LoVo (cell line): ENCODE measurements around the gene TPP1.

Experiments used
- DNase-seq: peaks from one replicate; pipeline ENCODE4 v3.0.0-alpha.2; 2016; ENCODE audit warnings: low spot score

TPP1 gene

GRCh38 chr11:6646918-6647679, 27.9 kb upstream of the TPP1 start:
- DNase-seq: no peak

GRCh38 chr11:6646576-6646917, 27.3 kb upstream of the TPP1 start:
- DNase-seq: no peak

GRCh38 chr11:6646071-6646470, 26.8 kb upstream of the TPP1 start:
- no peak for DNase-seq

- DNase-seq: no peak
Measured at GRCh38 chr11:6642957-6643356, 23.7 kb upstream of the TPP1 start.

GRCh38 chr11:6640985-6641701, 21.9 kb upstream of the TPP1 start:
- DNase-seq: no peak

GRCh38 chr11:6640036-6640984, 21.1 kb upstream of the TPP1 start:
- DNase-seq: no peak

- DNase-seq: no peak
Measured at GRCh38 chr11:6638429-6638828, 19.2 kb upstream of the TPP1 start.

GRCh38 chr11:6637871-6638270, 18.6 kb upstream of the TPP1 start:
- no peak for DNase-seq

DNA sequence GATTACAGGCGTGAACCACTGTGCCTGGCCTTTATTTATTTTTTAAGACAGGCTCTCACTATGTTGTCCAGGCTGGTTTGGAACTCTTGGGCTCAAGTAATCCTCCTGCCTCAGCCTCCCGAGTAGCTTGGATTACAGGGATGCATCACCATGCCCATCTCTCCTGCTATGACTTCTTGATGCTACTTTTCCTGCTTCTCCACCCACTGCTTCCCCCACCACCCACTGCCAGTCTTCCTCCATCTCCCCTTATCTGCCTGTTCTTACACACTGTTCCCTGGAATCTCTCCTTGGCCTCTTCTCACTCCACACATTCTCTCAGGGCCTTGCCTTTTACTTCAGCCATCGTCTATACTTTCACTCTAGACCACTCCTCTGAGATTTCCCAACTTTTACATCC, 17.3 kb upstream of the TPP1 start:
- no peak for DNase-seq

- DNase-seq: peak; percentile 58
Measured at GRCh38 chr11:6635082-6635932, 16.1 kb upstream of the TPP1 start.

DNA sequence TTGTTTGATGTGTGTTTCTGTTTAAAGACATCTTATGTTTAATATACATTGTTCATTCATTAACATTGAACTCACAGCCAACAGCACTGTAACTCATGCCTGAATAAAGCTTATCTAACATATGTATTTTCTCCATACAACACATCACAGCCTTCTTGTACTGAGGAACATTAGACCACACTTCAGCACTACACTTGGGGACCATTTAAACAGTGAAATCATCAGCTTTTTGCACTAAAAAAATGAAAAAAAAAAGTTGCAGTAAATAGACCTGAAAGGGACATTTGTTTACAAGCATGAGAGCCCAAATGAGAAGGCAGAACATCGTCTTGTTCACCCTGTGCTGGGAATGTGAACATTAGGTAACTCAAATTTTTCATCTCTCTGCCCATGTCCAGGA, 15.3 kb upstream of the TPP1 start:
- DNase-seq: no peak

- DNase-seq: no peak
Measured at GRCh38 chr11:6633422-6634408, 14.5 kb upstream of the TPP1 start.

- no peak for DNase-seq
Measured at GRCh38 chr11:6632116-6633073, 13.2 kb upstream of the TPP1 start.

DNA sequence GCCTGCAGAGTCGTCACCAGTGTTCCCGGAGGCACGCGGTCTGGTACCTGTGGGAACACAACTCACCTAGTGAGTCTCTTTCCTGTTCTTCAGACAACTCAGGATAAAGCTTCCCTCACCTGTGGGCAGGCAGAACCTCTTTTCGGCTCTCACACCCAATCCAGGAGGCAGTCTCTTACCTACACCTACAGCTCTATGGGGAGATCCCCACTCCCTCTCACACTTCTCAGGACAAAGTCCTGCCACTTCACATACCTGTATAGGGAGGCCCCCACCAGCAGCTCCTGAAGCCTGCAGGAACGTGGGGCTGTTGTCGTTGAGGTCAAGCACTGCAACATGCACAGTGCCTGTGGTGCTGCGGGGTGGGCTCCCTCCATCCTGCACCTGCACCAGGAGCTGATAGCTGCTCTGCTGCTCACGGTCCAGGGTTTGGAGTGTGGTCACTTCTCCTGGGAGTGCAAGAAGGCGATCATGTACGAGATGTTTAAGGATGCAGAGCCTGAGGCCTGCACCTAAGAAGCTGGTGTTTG, 12.2 kb upstream of the TPP1 start:
- DNase-seq: no peak

GRCh38 chr11:6630632-6631291, 11.5 kb upstream of the TPP1 start:
- DNase-seq: no peak

- no peak for DNase-seq
Measured at GRCh38 chr11:6629892-6630631, 10.8 kb upstream of the TPP1 start.

DNA sequence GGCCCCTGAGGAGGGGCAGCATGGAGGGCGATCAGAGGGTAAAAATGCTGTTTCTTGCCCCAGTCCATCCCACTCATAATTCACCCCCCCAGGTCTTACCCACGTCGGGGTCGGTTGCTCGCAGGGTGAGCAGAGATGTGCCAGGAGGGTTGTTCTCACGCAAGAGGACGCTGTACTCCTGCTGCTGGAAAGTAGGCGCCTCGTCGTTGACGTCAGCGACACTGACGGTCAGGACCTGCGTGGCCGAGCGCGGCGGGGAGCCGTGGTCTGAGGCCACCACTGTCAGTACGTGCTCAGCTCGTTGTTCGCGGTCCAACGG, 10.3 kb upstream of the TPP1 start:
- no peak for DNase-seq

DNA sequence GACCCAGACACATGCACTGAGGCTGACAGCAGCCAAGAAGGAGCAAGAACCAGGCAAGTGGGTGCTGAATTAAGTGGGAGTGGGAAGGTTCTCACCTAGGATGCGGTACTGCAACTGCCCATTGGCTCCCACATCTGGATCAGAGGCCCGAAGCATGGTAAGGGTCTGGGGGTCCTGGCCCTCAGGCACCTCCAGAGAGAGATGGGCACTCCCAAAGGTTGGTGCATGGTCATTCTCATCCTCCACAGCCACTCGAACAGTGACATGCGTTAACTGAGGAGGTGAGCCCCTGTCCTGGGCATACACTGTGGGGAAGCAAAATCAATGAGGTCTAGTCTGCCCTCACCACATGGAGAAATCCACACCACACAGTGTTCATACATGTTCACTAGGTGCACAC, 9.3 kb upstream of the TPP1 start:
- DNase-seq: no peak
